ENCODE results near the gene BRD8.
"Not testable (repeated sequence)": the region's sequence is repeated elsewhere in the genome, so short reads cannot be mapped to it uniquely, and the experiment has no call there.

Gene BRD8

DNA sequence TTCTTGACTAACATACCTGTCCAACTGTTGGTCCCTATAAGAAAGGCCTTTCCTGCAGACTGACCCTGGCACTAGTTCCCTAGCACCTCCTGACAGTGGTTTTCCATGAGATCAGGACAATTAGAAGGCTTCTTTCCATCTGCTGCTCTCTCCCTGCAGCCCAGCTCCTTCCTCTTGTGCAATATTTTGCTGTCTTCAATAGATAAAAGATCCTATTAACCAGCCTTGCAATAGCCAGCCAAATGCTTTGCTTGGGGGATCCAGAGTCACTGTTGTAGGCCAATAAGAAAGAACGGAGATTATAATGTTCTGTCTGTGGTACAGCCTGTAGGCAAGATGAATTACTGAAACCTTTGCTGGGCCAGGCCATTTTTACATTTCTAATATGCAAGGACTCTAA, 20.8 kb downstream of the BRD8 start:
- no peak for DNase-seq (ENCODE audit: low spot score)

GRCh38 chr5:138155977-138156376, 22.5 kb downstream of the BRD8 start:
- DNase-seq (ENCODE audit: low spot score): not testable (repeated sequence)

DNA sequence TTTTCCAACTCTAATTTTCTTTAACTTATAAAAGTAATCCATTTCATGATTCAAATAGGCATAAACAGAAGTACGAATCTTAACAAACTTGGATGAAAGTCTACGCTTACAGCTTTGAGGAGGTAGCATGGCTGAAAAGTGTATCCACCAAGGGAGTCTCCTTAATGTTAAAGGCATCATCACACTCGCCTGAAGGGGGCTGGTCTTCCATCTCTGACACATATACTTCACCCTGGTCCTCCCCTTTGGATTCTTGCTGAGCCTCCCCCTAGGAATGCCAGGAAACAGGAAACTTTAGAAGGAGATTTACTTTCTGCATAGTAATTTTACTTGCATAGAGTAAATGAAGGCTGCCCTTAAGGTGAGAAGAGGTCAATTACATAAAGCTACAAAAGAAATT, 28.9 kb downstream of the BRD8 start:
- no peak for DNase-seq (ENCODE audit: low spot score)

DNA sequence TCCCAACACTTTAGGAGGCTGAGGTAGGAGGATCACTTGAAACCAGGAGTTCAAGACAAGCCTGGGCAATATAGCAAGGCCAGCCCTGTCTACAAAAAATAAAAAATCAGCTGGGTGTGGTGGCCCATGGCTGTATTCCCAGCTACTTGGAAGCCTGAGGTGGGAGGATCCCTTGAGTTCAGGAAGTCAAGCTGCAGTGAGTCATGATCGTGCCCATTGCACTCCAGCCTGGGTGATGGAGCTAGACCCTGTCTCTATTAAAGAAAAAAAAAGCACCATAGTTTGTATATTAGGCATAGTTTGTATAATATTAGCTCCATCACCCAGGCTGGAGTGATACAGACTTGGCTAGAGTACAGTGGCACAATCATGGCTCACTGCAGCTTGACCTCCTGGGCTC, 29.6 kb downstream of the BRD8 start:
- DNase-seq (ENCODE audit: low spot score): peak; percentile 83

GRCh38 chr5:138143578-138143977, 34.9 kb downstream of the BRD8 start:
- DNase-seq (ENCODE audit: low spot score): not testable (repeated sequence)

DNA sequence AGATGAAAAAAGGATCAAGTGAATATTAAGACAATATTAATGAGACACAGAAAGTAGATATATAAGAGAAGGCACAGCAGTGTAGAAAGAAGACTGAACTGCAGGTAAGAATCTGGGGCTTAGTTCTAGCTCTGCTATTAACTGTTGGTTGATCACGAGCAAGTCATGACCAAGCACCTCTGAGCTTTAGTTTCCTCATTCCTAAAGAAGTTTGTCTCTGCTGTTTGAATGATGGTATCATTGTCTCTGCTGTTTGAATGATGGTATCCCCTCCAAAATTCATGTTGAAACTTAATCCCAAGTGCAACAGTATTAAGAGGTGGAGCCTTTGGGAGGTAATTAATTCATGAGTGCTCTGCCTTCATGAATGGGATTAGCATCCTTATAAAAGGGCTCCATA, 36.7 kb downstream of the BRD8 start:
- DNase-seq (ENCODE audit: low spot score): no peak

DNA sequence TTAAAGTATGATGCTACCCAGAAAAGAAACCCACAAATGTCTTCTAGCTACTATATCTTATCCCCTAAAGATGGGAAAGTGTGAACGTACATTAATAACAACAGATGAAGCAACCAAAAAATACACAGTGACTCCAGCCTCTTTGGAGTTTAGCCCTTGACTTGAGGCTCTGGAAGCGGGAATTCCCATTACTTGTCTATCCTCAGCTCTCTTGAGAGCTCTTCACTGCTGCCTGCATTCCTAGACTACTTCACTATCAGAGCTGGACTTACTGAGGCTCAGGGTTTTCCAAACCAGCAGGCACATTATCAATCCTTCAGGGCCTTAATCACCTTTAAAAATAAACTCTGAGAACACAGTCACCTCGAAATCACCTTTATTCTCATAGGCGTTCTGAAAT, 38.2 kb downstream of the BRD8 start:
- DNase-seq (ENCODE audit: low spot score): no peak

- no peak for DNase-seq (ENCODE audit: low spot score)
Observed at GRCh38 chr5:138139781-138140090, 38.7 kb downstream of the BRD8 start.

DNA sequence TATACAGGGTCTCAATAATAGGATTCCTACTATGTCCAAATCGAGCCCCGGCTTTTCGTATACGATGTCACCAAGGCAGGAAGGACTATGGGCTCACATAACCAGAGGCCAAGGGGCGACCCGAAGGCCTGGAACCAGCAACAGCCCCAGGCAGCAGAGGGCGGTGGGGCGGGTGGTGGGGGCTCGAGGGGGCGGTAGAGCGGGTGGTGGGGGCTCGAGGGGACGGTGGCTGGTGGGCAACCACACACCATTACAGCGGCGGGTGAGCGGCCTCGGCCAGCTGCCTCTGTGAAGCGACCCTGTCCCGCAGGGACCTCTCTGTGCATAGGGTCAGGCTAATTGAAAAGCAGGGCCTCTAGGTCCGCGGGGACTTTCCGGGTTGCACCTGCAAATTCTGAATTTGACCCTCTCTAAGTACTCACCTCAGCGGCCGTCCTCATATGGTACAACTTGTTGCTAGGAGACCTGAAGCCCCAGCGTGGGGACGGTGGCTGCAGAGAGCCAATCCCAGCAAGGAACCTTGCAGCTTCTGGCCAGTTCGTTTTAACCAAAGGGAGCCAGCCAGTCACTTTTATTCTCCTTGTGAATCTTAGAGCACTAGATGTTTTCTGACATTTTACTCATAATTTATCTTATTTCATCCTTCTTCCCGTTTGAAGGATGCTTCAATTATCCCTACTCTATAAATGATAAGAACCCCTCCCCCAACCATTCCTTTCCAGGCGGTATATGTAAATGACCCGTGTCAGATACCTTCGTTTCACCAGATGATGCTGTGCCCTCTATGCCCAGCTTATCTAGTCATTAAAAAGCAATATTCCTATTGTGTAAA, 39.3 kb downstream of the BRD8 start, which contains the start of gene NME5:
Gene NME5, minus strand, starts transcription at position 480 of the 832 bp plus-strand sequence. CDS start 648 bp downstream, outside the sequence.
- no peak for DNase-seq (ENCODE audit: low spot score)

DNA sequence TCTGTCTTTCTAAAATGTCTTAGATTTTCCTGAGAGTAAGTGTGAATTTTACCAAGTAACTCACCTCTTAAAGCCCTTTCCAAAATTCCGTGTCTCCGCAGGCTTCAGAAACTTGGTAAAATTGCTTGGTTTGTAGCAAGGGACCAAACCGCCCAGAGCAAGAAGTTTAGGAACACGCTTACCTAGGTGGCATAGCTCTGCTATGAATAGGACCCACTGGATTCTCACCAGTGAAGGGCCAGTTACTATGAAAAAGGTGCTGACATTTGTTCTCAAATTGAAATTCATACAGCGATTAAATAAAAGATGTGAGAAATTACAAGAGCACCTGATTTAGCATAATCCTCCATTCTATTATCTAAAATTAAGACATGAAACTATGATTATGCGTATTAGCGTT, 45.9 kb downstream of the BRD8 start:
- DNase-seq (ENCODE audit: low spot score): no peak

- no peak for DNase-seq (ENCODE audit: low spot score)
Observed at GRCh38 chr5:138129347-138129746, 49.1 kb downstream of the BRD8 start.

- DNase-seq (ENCODE audit: low spot score): no peak
Observed at GRCh38 chr5:138128334-138128733, 50.1 kb downstream of the BRD8 start.

GRCh38 chr5:138115254-138115653, 63.2 kb downstream of the BRD8 start:
- DNase-seq (ENCODE audit: low spot score): no peak

- DNase-seq (ENCODE audit: low spot score): no peak
Observed at GRCh38 chr5:138111937-138112336, 66.5 kb downstream of the BRD8 start.

DNA sequence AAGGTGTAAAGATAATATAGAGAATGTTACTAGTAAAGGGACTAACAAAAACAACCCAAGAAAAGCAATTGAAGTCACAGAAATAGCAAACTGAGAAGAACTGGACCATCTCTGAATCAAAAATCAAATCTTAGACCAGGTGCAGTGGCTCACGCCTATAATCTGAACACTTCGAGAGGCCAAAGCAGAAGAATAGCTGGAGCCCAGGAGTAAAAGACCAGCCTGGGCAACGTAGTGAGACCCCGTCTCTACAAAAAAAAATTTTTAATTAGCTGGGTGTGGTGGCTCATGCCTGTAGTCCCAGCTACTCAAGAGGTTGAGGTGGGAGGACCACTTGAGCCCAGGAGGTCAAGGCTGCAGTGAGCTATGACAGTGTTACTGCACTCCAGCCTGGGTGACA, 67.2 kb downstream of the BRD8 start:
- no peak for DNase-seq (ENCODE audit: low spot score)

GRCh38 chr5:138110266-138110963, 68.0 kb downstream of the BRD8 start:
- DNase-seq (ENCODE audit: low spot score): no peak

- no peak for DNase-seq (ENCODE audit: low spot score)
Observed at GRCh38 chr5:138109463-138110265, 68.8 kb downstream of the BRD8 start.

- DNase-seq (ENCODE audit: low spot score): no peak
Observed at GRCh38 chr5:138107213-138107612, 71.2 kb downstream of the BRD8 start.

GRCh38 chr5:138105709-138106108, 72.7 kb downstream of the BRD8 start:
- DNase-seq (ENCODE audit: low spot score): no peak

- DNase-seq (ENCODE audit: low spot score): no peak
Observed at GRCh38 chr5:138103319-138103637, 75.2 kb downstream of the BRD8 start.

DNA sequence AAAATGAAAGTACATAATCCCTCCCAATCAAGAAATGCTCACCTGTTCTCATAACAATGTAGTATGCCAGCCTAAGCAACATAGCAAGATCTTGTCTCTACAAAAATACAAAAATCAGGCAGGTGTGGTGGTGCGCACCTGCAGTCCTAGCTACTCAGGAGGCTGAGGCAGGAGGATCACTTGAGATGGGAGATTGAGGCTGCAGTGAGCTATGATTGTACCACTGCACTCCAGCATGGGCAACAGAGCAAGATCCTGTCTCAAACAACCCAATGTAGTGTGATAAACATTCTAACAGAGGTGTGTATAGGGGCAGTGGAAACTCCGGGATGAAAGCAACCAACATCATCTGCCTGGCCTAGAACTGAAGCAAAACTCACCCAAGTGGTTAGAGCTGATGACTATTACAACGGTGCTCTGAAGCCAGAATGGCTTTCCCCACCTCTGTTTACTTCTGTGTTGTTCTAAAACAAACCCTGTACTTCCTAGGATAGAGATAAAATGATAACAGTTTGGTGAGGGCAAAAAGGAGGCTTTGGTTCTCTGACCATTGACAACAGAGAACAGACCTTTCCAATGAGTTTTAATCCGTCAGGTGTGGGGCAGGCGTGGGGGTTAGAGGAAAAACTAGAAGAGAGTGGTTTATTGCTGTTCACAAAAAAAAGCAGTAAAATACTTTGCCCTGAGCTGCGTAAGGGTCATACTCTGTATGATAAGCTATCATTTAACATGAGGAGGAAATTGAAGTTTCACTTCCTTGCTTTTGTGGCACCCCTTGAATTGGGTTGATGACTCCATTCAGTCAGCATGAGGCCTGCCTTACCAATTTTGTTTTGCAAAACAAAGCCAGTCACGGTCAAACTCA, 75.7 kb downstream of the BRD8 start:
- no peak for DNase-seq (ENCODE audit: low spot score)

Measured in LoVo (cell line).